HL-60/S4 treated with retinoic acid at 250 ng/mL for 4 days and 3 days (cell line): ENCODE results near the gene SPIRE1.
"Not testable (repeated sequence)": the region's sequence is repeated elsewhere in the genome, so short reads cannot be mapped to it uniquely, and the experiment has no call there.

Experiments
- in situ Hi-C: fragments of 300-500 bp; cut with MboI; formaldehyde crosslinking; loops from 2 replicates; pipeline ENCODE4 v1.7.0; 2022; ENCODE audit warnings: low sequenced_read_pairs

Gene SPIRE1

DNA sequence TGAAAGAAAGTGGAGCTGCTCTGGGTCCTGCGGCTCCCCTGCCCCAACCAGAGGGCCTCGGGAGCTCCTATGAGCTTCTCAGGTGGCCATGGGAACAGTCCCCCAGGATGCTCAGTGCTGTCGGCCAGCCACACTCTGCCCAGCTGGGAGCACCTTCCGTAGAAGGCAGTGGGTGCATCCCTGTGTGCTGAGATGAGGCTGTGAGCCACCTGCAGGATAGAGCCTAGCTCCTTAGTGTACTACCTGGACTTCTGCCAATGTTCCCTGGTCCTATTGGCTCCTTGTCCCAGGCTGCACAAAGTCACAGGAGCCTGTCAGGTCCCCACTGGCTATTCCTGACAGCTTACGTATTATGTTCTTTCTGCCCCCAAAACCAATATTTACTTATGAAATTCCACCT, 234.1 kb downstream of the SPIRE1 start:
- in situ Hi-C loops = no loop called here

DNA sequence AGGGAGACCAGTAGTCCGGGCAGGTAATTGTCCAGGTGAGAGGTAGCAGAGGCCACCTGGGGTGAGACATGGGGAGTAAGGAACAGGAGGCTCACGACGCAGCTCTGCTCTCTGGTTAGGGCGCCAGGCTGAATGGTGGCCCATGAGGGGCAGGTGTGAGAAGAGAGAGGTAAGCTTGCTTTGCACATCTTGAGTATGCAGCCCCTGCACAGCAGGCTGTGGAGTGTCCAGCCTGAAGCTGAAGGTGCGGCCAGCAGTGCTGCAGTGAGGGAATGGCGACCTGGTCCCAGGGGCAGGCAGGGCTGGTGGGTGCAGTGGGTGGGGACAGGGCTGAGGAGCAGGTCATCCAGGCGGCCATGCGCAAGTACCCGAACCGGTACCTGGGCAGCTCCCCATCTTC, 234.5 kb downstream of the SPIRE1 start:
- in situ Hi-C loops = no loop called here

DNA sequence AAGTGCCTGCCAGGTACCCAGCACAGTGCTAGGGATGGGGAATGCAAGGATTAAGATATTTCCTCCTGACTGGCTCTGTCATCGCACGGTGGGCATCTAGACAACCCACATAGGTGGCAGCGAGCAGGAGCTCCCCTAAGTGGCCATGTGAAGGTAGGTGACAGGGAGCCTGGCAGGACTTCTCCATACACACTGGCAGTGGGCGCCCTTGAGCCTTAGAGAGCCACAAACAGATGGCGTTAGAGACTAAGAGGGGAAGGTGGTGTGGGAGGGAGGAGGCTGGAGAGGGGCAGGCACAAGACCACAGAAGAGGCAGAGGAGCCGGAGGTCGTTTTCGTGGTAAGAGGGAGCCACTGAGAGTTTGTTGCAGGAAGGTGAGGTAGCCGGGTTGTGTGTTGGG, 235.0 kb downstream of the SPIRE1 start:
- in situ Hi-C loops = no loop called here

DNA sequence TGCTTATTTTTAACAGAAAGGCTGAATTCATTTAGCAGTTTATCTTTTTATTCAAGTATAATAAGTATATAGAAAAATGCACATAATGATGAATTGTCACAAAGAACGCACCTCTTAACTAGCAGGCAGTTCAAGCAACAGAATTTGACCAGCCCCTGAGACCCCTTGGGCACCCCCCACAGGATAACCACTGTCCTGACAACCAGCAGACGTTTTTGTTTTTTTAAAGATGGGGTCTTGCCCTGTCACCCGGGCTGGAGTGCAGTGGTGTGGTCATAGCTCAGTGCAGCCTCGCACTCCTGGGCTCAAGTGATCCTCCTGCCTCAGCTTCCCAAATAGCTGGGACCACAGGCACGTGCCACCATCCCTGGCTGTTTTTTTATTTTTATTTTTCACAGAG, 236.2 kb downstream of the SPIRE1 start:
- in situ Hi-C loops = no loop called here

DNA sequence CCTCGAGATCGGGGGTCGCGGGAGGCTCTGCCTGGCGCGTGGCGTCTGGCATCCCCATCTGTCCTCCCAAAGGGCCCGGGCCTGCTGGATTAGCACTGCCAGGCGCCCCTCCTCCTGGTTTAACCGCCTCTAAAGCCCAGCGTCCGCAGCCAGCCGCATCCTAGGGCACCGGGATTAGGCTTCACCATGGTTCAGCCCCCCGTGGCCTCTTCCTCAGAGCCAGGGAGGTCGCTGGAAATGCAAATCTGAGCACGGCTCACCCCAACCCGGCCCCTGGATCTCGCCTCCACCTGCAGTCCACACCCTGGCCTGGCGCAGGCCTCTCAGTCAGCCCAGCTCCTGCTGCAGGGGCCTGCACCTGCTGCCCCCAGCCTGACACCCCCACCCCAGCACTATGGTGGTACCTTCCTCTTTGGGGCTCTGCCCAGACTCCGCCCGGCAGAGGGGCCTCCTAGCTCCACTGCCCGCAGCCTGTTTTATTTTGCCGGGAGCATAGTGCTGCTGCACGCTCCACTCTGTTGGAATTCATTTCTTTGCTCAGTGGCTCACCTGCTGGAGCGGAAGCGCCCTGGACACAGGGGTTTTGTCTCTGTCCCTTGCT, 237.0 kb downstream of the SPIRE1 start:
- in situ Hi-C loops = no loop called here

DNA sequence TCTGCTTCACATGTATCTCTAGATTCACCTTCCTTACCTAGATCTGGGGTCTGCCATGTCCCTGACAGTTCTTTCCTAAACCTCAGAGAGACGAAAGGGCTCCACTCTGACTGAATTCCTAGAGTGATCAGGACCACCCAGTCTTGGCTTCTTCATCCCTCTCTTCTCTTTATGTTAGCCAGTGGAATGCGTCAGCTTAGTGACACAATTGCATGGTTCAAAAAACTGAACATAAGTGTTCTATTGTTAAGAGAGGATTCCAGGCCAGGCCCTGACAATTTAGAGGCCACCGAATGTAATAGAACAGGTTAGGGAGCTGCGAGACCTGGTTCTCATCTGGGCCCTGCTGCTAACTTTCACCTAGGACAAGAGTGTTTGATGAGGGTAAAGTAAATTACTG, 240.2 kb downstream of the SPIRE1 start:
- in situ Hi-C loops = no loop called here

DNA sequence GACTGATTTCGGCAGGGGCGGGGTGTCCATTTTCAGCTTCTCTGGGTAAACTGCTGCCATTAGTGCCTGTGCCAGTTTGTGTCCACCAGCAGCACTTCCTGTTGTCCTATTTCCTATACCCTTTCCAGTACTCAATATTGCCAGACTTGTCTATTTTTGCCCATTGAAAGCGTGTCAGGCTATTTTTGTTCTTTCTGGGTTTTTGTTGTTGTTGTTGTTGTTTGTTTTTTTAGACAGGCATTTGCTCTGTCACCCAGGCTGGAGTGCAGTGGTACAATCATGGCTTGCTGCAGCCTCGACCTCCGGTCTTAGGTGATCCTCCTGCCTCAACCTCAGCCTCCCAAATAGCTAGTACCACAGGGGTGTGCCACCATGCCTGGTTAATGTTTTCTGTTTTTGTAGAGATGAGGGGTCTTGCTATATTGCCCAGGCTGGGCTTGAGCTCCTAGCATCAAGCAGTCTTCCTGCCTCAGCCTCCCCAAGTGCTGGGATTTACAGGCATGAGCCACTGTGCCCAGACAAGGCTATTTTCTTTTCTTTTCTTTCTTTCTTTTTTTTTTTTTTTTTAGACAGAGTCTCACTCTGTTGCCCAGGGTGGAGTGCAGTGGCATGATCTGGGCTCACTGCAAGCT, 241.7 kb downstream of the SPIRE1 start:
- in situ Hi-C loops = no loop called here

DNA sequence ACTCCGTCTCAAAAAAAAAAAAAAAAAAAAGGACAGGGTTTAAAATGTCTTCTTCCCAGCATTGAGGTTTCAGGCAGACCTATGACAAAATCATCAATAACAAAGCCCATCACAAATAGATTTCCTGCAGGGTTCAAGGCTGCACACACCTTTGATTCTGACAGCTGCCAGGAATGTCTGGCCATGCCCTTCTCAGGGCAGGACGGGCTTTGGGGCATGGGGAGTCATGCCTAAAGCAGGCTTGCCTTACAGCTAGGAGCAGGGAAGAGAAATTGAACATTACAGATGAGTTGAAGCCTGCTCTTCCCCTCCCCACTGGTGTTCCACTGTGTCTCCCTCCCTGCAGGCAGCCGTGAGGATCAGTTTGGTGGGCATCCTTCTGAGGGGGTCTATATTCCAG, 246.5 kb downstream of the SPIRE1 start:
- in situ Hi-C loops = no loop called here

DNA sequence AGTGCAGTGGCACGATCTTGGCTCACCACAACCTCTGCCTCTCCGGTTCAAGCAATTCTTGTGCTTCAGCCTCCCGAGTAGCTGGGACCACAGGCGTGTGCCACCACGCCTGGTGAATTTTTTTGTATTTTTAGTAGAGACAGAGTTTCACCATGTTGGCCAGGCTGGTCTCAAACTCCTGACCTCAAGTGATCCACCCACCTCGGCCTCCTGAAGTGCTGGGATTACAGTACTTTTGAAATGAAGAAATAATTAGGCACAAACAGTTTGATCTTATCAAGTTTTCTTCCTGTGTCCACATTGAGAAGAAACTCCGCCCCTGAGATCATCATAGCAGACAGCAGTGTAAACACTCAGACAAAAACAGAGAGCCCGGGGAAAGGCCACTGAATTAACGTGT, 247.2 kb downstream of the SPIRE1 start:
- in situ Hi-C loops = not testable (repeated sequence)

DNA sequence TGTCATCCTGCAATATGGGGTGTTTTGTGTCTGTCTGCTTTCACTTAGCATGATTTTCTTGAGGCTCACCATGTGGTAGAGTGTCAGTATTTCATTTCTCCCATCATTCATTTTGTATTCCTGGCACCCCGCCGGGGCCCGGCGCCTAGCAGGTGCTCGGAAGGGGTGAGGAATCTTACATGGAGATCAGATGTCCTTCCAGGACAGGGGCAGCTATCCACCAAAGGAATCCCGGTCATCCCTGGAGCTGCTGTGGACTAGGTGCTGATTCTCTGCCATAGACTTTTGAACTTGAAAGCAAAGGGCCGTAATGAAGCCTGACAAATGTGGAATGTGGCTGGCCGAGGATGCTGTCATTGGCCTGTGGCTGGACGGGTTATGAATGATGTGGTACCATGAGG, 247.8 kb downstream of the SPIRE1 start:
- in situ Hi-C loops = no loop called here

DNA sequence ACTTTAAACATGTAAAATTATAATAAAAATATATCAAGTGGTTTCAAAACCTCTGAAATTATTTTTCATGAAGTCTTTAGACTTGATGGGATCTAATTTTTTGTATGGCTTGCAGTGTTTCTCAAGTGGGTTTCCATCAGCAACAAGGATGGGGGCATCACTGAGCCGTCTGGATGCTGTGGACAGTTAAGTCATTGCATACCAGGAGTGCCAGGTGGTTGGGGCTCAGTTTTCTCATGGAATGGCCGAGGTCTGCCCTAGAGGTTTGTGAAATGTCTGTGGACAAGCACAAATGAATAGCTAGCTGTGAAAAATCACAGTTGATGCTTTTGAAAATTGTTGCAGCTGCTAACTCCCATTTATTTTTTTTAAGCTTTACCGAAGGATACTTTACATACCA, 248.4 kb downstream of the SPIRE1 start:
- in situ Hi-C loops = no loop called here

DNA sequence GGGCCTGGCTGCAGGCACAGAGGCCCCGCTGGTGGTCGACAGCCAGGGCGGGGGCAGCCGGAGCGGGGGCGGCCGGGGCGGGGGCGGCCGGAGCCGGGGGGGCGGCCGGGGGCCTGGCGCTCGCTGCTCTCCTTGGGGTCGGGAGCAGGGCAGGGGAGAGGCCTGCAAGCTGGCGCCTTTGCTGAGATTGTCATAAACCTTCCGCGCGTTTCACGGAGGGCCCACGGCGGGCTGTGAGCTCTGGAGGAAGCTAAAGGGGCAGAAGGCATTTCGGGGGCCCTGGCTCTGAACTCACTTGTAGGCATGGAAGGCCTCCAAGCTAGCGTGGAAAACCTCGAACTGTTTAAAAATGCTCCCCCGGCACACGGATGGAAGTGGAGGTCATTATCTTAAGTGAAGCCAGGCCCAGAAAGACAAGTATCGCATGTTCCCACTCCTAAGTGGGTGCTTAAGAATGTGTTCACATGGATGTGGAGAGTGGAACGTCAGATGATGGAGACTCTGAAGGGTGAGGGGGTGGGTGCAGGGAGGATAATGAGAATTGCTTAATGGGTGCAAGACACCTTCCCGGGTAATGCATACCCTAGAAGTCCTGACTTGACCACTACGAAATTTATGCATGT, 249.5 kb downstream of the SPIRE1 start:
- in situ Hi-C loops = no loop called here

DNA sequence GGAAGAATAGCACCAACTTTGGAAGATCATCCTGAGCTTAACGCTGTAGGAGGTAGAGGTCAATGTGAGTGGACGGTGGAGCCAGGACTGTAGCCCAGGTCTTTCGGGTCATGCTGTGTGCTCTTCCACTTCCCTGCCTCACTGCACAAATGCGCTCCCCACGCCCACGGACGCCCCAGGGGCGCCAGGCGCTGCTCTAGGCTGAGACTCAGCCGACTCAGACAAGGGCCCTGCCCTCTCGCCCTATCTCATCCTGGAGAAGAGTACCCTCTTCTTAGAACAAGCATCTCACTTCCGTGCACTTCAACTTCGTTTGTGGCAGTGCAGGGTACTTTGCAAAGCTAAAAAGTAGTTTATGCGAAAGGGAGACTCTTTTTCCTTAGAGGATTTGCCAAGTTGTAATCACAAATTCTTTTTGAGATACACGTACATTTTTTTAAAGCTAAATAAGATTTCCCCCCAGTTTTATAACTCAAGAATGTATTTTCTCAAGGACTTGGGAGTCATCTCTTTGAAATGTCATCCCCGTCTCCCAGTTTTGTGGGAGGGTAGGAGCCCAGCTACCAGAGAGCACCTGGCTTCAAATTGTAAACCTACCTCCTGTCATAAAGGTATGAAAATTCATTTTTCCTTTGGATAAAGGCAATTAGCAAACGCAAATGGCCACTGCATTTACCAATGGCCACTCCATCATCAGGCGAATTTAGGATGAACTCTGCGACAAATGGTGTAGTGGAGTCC, 251.4 kb downstream of the SPIRE1 start:
- in situ Hi-C loops = no loop called here

DNA sequence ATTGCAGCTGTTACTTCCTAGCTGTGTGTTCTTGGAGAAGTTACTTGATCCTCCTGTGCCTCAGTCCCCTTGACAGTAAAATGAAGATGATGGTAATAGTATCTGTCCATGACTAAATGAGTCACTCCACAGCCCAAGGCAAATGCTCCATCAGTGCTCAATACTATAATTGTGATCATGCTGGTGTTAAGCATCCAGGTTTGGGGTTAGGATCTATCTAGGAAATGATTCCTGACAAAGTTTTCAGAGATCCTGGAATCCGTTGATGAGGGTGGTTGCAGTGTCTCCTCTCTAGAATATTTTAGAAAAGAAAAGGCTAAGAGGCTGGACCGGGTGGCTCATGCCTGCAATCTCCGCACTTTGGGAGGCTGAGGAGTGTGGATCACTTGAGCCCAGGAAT, 252.8 kb downstream of the SPIRE1 start:
- in situ Hi-C loops = no loop called here

DNA sequence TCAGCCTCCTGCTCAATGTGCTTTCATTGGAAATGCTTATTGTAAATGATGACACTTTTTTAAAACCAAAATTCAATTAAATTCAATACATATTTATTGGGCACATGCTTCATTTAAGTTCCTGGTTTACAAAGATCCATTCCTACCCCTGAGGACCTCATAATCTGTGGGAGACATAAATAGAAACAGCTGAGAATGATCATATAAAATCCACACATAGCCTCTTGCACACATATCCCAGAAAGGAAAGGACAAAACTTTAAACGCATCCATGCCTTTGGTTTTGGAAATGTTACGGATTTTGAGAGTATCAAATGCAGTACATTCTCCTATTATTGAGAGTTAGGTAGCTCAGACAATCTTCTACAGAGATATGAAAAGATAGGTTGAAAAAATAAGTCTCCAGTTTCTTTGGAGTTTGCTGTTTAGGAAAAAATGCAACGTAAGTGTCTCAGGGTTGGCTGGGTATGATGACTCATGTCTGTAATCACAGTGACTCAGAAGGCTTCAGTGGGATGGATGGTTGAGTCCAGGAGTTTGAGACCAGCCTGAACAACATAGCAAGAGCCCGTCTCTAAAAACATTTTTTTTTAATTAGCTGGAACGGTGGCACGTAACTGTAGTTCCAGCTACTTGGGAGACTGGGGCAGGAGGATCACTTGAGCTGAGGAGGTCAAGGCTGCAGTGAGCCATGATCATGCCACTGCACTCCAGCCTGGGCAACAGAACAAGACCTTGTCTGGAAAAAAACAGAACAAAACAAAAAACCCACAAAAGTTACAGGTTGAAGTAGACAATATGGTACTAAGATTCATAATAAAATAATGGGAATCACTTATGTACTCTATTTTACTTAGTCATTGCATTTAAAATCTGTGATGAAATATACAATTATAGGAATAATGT, 254.1 kb downstream of the SPIRE1 start:
- in situ Hi-C loops = no loop called here

DNA sequence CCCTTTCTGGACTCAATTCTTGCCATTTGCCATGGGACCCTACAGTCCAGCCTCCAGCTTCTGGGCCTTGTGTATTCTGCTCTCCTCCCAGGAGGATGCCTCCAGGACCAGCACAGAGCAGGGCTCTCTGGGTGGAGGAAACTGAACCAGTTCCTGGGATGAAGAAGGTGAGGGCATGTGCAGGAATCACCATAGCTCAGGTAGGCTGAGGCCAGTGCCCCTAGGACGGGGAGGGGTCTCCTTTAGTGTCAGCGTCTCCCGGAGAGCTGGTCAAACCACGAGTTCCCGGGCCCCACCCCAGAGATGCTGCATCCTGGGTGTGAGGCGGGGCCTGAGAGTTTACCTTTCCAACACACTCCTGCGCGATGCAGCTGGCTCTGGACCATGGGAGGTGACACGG, 256.0 kb downstream of the SPIRE1 start:
- in situ Hi-C loops = no loop called here

DNA sequence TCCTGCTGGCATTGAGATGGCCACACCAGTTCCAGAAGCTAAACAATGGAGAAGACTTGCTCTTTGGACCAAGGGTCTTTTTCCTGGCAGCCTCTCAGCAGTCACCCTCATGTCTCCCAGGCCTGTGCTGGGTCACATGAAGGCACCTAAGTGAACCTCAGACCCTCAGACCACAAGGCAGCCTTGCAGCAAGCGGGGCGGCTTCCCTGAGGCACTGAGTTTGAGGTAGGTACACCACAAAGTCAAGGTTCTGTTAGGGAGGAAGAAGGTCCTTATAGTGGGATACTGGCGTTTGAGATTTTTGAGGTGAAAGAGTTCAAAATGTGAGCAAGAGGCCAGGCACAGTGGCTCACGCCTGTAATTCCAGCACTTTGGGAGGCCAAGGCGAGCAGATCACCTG, 258.7 kb downstream of the SPIRE1 start:
- in situ Hi-C loops = loop anchor here (25.0 kb wide), 1 partner anchor 538 kb away; the partner anchor contains the start of gene SEH1L

DNA sequence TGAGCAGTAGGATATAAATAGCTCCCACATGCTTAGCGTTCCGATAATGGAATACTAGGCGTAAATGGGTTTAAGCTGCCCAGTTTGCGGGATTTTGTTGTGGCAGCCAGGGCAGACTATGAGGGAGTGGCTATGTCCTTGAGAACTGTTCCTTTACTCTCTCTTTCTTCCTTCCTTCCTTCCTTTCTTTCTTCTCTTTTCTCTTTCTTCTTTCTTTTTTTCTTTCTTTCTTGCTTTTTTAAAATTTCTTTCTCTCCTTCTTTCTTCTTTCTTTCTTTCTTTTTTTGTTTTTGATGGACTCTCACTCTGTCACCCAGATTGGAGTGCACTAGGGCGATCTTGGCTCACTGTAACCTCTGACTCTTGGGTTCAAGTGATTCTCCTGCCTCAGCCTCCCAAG, 259.3 kb downstream of the SPIRE1 start:
- in situ Hi-C loops = loop anchor here (25.0 kb wide), 1 partner anchor 539 kb away; the partner anchor contains the start of gene SEH1L

DNA sequence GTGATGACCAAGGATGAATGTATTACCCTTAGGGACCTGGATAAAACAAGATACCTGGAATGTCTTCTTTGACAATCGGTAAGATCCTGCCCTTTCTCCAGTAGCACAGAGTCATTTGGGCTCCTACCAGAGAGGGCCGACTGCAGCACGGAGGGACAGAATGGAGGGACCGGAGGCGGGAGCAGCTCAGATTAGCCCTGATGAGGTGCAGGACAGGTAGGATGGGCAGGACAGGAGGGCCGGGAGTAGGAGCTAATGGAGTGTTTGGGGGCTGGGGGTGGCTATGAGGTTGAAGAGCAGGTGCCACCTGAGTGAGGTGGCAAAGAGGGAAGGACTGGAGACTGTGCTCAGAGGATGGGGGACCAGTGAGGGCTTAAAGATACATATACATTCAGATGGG, 260.1 kb downstream of the SPIRE1 start:
- in situ Hi-C loops = loop anchor here (25.0 kb wide), 1 partner anchor 540 kb away; the partner anchor contains the start of gene SEH1L

DNA sequence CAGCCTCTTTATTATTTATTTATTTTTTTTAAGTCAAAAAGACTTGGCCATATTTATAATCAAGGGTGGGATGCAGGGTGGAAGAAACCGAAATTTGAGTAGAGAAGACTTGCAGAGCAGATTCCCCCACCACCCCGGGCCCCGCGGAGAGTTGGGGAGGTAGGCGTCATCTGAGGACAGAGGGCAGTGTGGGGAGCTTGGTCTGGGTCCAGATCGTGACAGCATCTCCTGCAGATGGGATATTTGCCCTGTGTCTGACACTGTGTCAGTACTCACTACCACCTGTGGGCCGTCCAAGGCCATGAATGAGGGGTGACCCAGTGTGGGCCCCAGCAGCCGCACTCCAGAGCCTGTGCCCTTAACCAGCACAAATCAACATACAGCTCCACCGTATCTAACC, 260.7 kb downstream of the SPIRE1 start:
- in situ Hi-C loops = loop anchor here (25.0 kb wide), 1 partner anchor 540 kb away; the partner anchor contains the start of gene SEH1L
